ENCODE results near the gene SYAP1.
"Not testable (repeated sequence)": the region's sequence is repeated elsewhere in the genome, so short reads cannot be mapped to it uniquely, and the experiment has no call there.

Gene SYAP1

DNA sequence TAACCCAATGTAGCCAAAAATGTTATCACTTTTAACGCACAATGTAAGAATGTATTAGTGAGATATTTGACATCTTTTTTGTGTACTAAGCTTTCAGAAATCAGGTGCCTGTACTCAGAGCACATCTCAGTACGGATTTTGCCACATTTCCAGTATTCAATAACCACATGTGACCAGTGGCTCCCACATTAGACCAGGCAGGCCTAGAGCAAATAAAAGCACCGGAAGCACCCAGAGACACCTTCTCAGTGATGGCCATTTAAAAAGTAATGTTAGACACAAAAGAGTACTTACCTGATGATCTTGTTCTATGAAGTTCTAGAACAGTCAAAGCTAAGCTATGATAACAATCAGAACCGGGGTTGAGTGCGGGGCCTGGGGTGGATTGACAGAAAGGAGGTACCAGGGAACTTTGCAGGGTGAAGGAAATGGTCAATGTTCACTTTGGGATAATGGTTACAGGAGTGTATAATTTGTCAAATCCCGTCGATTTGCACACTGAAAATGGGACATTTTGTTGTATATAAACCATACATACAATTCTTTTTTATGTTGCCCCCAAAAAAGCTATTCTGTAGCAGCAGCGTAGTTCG lies 8.1 kb upstream of the SYAP1 start:
- Histone ChIP-seq H3K4me3 (peak overlapping the region; percentile 81), H3K27ac (peak overlapping the region; percentile 69 to 90)
- TF ChIP-seq, protein P1, sequence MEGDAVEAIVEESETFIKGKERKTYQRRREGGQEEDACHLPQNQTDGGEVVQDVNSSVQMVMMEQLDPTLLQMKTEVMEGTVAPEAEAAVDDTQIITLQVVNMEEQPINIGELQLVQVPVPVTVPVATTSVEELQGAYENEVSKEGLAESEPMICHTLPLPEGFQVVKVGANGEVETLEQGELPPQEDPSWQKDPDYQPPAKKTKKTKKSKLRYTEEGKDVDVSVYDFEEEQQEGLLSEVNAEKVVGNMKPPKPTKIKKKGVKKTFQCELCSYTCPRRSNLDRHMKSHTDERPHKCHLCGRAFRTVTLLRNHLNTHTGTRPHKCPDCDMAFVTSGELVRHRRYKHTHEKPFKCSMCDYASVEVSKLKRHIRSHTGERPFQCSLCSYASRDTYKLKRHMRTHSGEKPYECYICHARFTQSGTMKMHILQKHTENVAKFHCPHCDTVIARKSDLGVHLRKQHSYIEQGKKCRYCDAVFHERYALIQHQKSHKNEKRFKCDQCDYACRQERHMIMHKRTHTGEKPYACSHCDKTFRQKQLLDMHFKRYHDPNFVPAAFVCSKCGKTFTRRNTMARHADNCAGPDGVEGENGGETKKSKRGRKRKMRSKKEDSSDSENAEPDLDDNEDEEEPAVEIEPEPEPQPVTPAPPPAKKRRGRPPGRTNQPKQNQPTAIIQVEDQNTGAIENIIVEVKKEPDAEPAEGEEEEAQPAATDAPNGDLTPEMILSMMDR (IDR thresholded peaks at IDR 0.05), result no peak
- no peak for DNase-seq (ENCODE audit: low spot score)

DNA sequence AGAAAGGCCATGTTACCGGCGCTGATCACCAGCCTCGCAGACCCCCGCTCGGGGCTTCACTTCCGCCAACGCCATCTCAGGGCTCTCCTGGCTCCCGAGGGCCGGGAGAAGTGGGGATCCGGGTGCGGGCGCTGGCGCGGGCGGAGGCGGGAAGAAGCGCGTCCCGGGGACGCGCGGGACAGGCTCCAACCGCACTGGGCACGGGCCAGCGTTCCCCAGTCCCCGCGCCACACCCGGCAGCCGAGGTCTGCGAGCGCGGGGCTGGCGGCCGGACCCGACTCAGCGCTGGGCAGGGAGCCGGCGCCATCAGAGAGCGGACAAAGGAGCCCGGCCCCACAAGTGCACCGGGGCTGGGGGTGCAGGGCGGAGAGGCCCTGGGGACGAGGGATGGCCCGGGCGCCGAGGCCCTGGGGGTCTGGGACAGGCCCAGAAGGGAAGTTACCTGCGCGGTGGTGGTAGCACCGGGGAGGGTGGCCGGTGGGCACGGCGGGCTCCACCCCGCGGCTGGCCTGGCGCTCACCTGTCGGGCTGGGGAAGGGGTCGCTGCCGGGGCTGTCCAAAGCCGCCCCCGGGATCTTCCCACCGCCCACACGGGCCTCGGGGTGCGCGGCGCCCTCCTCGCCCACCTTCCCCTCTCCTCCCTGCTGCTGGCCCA lies 7.4 kb upstream of the SYAP1 start:
- no peak for DNase-seq (ENCODE audit: low spot score)
- peak overlapping the region; percentile 81 for H3K4me3 ChIP-seq
- TF ChIP-seq, protein P1 (IDR thresholded peaks at IDR 0.05), result no peak
- peak overlapping the region; percentile 69 to 90 for H3K27ac ChIP-seq

DNA sequence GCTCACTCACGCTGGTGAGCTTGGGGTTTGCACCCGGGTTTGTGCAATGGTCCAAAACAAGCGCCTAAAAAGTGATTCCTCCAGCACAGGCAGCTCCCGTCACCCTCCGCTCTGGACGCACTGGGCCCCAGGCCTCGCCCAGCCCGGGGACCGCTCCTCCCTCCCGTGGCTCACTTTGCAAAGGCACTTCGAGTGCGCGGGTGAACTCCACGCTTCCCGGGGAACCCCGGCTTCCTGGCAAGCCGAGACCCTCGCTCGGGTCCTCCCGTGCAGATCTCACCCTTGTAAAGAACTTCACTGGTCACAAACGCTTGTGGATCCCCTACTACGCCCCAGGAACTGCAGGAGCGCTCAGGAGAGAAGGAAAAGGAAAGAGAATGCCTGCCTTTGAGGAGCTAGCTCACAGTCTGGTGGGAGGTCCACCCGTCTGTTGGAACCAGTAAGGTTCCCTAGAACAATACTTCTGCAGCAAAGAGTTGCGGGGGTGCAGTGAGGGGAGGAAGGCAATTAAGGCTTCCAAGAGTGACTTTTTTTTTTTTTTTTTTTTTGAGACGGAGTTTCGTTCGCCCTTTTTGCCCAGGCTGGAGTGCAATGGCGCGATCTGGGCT lies 6.8 kb upstream of the SYAP1 start, which contains the start of gene CTPS2:
TSS of gene CTPS2 (minus strand) at position 122 of the 608 bp plus-strand sequence. CDS start 9,767 bp downstream, outside the sequence.
- H3K4me3 ChIP-seq, result peak within 1 kb of the TSS; percentile 81
- peak; percentile 77 for DNase-seq (ENCODE audit: low spot score)
- TF ChIP-seq, protein P1 (IDR thresholded peaks at IDR 0.05), result no peak
- H3K27ac ChIP-seq, result peak within 1 kb of the TSS; percentile 69 to 90

DNA sequence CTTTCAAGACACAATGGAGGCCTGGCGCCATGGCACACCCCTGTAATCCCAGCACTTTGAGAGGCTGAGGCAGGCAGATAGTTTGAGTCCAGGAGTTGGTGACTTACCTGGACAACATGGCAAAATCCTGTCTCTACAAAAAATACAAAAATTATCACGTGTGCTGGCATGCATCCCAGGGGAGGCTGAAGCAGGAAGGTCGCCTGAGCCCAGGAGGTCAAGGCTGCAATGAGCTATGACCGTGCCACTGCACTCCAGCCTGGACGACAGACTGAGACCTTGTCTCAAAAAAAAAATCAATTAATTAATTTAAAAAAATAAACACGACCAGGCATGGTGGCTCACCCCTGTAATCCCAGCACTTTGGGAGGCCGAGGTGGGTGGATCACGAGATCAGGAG lies 4.9 kb upstream of the SYAP1 start:
- no peak overlapping the region for H3K27ac ChIP-seq
- H3K4me3 ChIP-seq, result no peak overlapping the region
- TF ChIP-seq, protein P1 (IDR thresholded peaks at IDR 0.05), result no peak
- no peak for DNase-seq (ENCODE audit: low spot score)

DNA sequence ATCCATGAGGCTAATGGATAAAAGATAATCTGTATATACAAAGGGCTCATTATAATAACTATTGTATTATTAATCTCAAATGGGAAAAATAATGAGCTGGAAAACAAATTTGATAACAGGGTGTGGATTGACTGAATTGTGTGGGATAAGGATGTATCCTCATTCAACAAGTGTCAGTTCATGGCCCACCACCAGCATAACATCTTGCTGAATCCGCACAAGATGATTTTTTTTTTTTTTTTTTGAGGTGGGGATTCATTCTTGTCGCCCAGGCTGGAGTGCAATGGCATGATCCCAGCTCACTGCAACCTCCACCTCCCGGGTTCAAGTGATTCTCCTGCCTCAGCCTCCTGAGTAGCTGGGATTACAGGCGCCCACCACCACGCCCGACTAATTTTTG lies 3.8 kb upstream of the SYAP1 start:
- H3K4me3 ChIP-seq; H3K27ac ChIP-seq; DNase-seq (ENCODE audit: low spot score): not testable (repeated sequence)

DNA sequence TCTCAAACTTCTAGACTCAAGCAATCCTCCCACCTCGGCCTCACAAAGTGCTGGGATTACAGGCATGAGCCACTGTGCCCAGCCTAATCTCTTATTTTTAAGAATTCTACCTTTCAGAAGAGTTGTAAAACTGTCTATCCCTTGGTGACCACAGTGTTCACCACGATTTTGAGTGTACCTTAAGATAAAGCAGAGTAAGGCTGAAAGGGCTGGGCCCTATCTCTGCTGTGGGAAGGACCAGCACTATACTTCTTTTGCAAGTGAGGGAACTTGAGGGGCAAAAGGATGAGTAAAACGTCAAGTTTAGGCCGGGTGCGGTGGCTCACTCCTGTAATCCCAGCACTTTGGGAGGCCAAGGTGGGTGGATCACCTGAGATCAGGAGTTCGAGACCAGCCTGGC lies 3.0 kb upstream of the SYAP1 start:
- DNase-seq (ENCODE audit: low spot score); H3K27ac ChIP-seq; H3K4me3 ChIP-seq: not testable (repeated sequence)

DNA sequence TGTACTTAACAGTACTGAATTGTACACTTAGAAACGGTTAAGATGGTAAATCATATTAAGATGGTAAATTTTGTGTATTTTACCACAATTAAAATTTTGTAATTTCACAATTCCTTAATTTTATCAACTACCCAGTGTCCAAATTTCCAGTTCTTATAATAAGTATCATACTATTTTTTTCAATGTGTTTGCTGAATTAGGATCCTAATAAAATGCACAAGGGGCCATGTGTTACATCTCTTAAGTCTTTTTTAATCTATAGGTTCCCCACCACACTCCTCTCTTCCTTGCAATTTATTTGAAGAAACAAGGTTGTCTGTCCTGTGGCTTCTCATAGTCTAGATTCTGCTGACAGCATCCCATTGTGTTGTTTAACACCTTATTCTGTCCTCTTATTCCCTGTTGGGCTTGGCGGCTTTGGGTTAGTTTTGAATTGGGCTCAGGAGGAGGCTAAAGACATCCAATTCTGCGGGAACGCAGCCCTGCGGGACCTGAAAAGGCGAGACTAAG lies 533 bp upstream of the SYAP1 start:
- peak overlapping the region; percentile 93 for H3K4me3 ChIP-seq
- H3K27ac ChIP-seq, result peak overlapping the region; percentile 93 to 96
- TF ChIP-seq, protein P1 (IDR thresholded peaks at IDR 0.05), result no peak
- no peak for DNase-seq (ENCODE audit: low spot score)

DNA sequence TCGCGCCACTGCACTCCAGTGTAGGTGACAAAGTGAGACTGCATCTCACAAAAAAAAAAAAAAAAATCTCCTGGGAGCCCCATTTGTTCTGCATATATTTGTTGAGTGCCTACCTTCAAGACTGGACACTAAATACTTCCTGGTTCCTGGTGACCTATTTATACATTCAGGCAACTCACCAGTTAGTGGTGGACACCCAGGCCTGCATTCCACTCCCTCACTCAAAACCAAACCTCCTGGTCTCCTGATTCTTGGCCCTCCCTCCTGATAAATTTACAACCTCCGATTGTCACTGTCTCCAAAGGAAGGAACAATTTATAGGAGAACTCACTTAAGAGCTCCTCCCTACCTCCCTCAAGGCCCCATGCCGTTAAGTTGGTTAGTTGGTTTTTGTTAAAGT lies 3.1 kb downstream of the SYAP1 start:
- H3K4me3 ChIP-seq, result no peak overlapping the region
- TF ChIP-seq, protein P1 (IDR thresholded peaks at IDR 0.05), result no peak
- DNase-seq (ENCODE audit: low spot score), result no peak
- no peak overlapping the region for H3K27ac ChIP-seq

Measured in coronary artery (tissue), 2 donors.